HG03575 (cell line): ENCODE data around the gene WDR93.

Experiments used
- ATAC-seq: cut with Tn5 transposase; IDR thresholded peaks from one replicate; pipeline ENCODE4 v1.9.1; 2021; ENCODE audit not compliant: unreplicated experiment, insufficient number of reproducible peaks, low FRiP score; ENCODE audit errors: extremely low read depth

The WDR93 gene

DNA sequence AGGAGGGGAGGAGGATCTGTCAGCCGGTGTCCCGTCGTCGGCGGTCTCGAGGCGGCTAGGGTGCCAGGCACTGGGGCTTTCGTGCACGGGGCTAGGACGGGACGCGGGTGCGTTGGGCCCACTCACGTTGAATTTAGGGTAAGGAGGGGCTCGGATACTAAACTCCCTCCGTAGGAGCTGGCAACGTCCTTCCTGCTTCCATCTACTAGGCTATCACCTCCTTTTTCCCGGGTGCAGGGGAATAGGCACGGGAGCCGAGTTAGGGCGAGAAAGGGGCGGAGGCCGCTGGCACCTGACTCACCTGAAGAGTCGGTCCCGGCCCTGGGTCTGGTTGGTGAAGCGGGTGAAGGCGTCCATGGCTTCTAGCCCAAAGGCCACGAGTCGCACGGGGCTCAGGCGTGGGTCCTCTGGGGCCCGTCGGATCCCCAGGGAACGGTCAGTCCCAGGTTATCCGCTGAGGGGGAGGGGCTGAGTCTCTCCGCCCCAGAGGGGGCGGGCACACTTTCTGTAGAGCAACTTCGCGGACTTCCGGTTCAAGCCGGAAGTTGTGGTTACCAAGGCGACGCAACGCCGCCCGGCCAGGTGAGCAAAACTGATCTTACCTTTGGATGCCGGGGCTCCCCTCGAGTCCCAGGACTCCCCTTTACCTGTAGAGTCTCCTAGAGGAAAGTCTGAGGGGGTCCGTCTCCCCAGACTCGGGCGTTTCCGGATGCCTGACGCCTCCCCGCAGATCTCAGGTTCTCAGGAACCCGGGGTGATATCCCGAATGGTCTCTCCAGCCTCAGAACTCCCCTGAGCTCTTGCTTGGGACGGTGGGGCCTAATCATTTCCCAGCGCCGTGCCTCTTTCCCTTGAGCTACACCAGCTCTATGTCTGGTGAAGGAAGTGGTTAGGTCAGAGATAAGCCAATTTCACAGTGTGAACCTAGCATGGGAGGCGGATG is at the start of gene WDR93, which contains the start of gene PEX11A:
Gene WDR93, plus strand, starts transcription at position 536 of the 943 bp plus-strand sequence. CDS start 10,936 bp downstream, outside the sequence.
Gene PEX11A, minus strand, starts transcription at position 479 of the 943 bp plus-strand sequence. Its CDS starts 122 bp downstream, at position 357.
- no peak for ATAC-seq

DNA sequence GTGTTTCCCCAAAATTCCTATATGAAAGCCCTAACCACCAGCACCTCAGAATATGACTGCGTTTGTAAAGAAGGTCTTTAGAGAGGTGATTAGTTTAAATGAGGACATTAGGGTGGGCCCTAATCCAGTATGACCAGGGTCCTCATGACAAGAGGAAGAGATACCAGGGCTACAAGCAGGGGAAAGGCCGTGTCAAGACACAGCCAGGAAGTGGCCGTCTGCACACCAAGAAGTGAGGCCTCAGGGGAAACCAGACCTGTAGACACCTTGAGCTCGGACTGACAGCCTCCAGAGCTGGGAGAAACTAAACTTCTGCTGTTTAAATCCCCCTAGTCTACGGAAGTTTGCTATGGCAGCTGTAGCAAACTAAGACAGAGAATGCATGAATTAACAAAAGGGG is 49.6 kb upstream of the WDR93 start:
- no peak for ATAC-seq

DNA sequence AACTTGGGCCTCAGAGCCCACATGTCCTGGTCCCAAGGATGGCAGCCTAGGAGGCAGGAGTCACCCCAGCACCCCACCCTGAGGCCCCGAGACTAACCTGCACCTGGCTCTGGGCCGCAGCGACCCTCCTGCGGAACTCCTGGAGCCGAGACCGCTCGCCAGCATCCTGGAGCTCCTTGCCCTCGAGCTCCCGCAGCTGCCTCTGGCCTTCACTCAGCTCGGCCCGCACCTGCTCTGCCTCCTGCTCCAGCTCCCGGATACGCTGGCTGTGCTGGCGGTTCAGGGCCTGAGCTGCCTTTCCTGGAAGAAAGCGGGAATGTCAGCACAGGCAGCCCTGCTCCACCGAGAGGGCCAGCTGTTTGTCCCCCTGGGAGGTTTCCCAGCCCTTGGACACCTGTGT is 48.5 kb upstream of the WDR93 start:
- no peak for ATAC-seq

DNA sequence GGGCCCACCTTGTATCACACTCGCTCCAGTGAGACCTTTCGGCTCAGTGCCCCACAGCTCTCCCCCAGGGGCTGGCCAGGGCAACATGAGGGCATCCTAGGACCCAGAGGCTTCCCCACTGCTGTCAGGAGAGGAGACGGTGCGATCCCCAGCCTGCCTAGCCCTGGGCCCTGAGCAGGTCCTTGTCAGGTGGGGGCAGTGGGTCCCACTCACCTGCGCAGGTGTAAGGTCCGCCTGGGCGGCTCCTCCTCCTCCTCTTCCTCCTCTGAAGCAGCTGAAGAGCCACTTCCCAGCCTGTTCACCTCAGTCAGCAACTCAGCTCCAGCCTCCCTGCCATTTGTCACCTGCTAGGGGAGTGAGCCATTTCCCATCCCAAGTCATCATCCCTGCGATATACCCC is 44.9 kb upstream of the WDR93 start:
- no peak for ATAC-seq

DNA sequence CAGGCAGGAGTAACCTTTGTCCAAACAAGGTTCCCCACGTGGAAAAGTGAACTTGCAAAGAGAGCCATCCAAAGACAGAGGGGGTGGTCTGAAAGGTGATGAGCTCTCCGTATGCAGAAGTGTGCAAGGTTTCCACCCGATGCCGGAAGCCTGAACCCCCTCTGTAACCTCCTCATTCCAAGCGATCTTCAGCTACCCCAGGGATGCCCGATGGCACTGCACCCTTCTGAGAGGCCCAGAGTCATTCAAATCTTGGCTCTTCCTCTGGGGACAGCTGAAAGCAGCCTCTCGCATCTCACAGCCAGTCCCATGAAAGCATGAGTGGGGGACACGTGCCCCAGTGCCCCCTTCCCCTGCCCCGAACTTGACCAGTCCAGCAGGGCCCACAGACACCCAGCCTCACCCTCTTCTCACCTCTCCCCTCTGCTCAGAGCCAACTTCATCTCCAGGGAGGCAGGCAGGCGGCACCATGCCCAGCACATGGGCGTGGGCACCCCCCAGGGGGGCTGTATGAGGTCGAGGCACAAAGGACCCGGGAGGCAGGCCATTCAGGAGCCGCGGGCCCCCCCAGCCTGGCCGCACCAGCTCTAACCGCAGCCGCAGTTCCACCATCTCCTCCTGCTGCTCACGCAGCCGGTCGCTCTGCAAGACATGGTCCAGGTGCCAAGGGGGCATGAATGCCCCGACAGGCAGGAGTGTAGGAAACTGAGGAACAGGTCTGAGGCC is 44.0 kb upstream of the WDR93 start:
- ATAC-seq: no peak

DNA sequence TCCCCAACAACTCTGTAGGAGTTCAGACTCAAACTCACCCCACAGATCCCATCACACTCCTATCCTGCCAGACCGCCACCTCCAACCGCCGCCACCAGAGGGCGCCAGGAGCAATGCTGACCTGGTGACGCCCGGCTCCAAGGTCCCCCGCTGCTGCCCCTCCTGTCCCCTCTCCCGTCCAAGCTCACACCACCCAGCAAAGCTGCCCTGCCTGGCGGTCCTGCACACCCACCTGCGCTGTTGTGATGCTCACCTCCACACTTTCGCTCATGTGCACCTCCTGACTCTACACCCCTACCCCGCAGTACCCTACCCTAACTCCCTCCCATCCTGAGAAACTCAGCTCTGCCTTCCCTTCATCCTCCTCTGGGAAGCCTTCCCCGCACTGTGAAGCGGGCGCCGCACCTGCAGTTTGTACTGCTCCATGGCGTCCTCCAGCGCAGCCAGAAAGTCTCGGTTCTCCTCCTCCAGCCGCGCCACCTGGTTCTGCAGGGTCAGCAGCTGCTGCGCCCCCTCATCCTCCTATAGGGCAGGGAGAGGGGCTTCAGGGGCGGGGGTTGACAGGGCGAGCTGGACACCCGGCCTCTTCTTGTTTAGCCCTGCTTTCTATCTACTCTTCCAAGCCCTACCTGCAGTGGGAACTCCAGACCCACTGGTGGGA is 43.3 kb upstream of the WDR93 start:
- no peak for ATAC-seq

DNA sequence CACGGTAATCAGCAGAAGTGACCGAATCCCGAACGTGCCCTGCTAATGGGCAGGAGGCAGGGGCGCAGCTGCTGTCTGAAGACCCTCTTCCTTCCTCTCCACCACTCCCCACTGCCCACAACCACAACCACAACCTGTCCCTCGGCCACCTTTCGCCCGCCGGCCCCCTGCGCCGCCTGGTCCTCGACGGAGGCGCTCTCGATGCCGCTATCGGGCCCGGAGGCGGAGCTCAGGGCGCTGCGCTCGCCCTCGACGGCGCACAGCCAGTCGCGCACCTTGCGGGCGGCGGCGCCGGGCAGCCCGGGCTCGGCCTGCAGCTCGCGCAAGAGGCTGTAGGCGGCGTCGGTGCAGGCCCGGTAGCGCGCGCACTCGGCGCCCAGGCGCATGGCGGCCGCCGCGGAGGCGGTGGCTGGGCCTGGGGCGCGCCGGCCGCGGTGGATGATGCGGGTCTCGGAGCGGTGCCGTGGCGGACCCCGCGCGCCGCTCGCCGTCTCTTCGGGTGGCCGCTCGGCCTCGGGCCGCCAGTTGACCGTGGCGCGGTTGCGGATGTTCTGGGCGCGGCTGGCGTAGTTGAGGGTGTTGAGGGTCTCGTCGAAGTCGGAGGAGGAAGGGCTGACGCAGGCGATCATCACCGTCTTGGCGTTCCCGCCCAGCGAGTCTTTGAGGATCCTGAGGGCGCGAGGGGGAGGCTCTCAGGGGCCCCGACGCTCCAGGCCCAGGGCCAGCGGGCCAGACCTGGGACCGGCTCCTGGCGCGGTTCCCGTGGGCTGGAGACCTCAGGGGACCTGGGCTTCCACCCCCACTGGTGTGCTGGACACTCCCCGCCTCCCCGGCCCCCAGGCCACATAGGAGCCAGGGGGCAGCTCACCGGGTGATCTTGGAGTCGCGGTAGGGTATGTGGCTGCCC is 42.3 kb upstream of the WDR93 start:
- ATAC-seq: no peak

DNA sequence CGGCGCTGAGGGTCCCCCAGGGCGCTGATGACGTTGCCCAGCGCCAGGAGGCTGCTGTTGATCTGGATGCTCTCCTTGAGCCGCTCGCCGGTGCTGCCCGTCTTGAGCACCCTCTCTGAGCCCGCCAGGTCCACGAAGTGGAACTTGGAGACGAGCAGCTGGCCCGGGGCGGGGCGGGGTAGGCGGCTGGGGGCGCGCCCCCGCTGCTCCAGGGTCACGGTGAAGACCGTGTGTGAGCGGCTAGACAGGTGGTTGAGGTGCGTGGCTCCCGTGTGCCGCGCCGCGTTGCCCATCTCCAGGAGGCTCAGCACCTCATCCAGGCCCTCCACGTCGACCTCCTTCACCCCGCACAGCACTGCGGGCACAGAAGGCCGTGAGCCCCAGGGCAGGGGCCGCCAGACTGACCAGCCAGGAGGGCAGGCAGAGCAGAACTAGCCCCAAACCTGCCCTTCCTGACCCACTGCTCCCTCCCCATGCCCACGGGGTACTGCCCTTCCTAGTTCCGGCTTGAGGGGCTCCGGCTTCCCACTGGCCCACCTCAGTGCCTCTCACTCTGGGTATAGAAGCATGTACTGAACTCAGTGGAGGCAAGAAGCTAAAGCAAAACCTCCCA is 41.5 kb upstream of the WDR93 start:
- ATAC-seq: no peak

DNA sequence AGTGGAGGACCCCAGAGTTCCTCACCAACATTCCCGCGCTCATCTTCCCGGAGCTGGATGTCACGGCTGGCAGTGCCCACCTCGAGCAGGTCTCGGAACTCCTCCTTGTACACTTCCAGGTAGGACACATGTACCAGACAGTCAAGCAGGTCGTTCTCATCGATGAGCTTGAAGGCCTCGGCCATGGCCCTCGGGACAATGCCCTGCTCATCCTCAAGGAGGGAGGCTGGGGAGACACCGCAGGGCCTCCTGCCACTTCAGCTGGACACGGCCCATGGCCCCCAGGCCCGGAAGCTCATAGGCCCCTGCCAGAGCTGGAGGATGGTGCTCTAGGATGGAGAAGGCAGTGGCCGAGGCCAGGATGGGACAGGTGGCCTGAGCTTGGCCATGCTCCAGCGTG is 40.9 kb upstream of the WDR93 start:
- ATAC-seq: no peak

DNA sequence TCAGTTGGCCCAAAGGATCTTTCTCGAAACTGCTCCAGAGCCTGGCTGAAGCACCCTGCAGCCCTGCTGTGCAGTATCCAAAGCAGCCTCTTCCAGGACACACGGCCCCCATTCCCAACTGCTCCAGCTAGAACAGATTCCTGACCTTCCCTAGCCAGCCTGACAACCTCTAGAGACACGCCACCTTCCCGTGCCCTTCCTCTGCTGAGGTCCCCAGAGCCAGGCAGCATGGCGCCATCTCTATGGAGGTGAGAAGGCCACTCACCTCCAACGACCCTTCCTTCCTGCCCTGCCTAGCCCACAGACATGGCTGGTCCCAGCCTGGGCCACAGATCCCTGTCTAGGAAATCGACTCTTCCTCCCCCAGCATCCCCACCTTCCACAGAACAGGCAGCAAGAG is 38.5 kb upstream of the WDR93 start:
- no peak for ATAC-seq

DNA sequence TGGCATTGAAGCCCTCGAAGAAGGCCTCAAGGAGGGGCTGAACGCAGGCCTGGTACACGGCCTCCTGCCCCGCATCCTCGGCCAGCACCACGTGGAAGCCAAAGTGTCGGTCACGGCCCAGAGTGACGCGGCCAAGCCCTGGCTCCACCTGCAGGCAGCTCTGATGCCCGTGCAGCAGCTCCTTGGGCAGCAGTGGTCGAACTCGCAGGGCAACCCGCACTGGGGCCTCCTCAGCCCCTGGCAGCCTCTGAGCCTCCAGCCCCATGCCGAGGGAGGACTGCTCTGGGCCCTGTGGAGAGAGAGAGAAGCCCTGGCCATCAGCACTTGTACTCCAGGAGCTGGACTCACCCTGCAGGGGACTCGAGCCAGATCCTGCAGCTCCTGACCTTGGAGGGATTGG is 37.9 kb upstream of the WDR93 start:
- ATAC-seq: no peak

DNA sequence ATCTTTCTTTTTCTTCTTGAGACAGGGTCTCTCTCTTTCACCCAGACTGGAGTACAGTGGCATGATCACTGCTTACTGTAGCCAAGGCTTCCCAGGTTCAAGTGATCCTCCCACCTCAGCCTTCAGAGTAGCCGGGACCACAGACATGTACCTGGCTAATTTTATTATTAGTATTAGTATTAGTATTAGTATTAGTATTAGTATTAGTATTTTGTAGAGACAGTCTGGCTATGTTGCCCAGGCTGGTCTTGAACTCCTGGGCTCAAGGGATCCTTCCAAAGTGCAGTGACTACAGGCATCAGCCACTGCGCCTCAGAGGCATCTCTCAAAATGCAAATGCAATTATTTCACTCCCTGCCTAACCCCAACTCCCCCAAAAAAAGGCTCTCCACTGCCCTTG is 37.0 kb upstream of the WDR93 start:
- ATAC-seq: no peak

DNA sequence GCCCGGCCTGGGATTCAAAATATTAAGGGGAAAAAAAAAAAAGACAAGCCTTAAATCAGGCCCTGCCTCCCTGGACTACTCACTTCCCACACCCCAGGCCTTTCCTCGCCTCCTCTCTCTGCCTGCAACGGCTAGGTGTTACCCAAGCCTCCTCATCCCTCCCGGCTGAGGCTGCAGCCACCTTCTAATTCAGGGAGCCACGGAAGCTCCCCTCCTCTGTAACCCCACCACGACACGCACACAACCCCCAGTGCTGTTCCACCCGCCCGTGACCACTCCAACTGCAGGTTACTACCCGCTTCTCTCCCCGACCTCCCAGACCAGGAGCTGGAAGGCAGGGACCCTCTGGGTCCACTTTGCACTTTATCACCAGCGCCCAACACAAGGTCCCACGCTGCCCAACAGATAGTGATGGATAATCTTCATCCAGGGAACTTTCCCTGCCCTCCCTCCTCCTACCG is 36.3 kb upstream of the WDR93 start:
- ATAC-seq: no peak

DNA sequence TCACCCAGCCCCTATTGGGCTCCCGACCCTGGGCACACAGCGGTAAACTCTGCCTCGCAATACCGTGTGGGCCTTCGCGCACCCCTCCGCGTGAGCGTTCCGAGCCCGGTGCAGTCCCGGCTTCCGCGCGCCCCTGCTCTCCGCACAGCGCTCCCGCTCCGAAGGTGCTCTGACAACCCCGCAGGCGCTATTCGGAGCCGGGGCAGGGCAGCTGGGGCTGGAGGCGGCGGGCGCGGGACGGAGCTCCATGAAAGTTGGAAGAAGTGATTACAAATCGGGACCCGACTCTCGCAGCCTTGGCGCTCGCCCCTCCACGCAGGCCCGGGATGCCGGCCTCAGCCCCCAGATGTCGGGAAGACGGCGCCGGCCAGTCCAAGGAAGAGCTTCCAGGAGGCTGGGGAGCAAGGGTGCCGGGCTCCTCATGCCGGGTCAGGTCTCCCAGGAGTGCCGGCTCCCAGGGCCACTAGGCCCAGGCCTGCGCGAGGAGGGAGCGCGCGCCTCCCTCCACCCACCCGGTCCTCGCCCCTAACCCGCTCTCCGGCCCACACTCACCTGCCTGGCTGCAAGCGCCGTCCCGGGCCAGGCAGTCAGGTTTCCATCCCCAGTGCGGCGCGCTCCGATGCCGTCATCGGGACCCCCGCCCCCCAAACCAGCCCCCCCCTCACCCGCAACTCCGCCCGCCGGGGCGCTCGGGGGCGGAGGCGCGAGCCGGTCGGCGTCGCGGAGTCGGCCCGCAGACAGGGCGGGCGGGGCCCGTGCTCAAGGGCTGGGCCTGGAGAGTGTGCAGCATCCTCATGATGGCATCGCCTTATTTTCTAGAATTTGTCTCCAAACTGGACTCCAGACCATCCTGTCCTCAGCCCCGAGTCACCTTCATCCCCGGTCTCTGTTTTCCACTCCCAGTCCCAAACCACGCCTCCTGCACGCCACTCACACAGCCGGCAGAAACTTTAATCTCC is 35.5 kb upstream of the WDR93 start, which contains the start of gene KIF7:
Gene KIF7, minus strand, starts transcription at position 621 of the 959 bp plus-strand sequence. CDS start 2,537 bp downstream, outside the sequence.
- no peak for ATAC-seq

DNA sequence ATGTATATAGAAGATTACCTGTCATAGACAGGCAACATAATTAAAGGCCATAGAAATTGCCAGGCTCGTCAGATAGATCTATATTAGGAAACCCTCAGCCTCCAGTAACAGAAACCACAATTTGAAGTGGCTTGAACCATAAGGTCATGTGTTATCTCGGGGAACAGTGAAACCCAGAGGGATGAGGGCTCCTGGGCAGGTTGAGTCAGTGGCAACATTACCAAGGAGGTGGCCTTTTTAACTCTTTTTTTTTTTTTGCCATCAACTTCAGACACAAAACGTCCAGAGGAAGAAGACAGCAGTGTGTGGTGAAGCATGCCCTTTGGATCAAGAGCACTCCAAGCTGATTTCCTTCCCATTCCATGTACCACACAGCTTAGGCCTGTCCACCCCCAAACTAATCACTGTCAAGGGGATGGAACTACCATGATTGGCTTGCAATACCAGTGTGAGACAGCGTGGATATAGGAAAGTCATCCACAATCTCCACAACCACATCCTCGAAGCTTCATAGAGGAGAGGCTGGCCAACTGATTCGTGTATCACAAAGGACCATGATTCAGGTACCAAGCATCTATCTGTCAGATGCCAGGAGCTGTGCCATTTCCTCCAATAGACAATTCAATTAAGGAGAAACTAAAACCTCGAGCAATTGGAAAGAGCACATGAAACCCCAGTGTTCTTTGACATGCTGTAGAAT is 34.3 kb upstream of the WDR93 start:
- ATAC-seq: no peak

DNA sequence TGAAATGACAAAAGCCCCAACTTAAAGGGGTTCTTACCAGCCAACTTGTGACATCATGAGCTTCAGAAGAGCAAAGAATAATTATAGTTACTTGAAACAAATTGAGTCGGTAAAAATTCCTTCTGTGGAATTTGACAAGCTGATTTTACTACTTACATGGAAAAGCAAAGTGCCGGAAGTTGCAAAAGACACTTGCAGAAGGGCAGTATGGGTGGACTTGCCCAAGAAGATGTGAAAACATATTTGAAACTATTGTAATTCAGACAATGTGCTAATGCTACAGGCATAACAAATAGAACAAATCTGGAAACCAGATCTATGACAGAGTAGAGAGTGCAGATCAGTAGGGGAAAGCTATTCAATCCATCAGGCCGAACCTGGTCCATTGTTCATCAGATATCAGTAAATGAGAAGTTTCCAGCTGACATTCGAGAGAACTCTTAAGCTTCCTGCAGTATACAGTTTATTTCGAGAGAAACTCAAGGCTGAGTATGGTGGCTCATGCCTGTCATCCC is 32.9 kb upstream of the WDR93 start:
- ATAC-seq: no peak
